ENCODE results near the gene SLC22A23. TPM values are rescaled to one million over a fixed set of nuclear protein-coding genes. Genes with fewer than 3 reads are reported as not detected.

Gene SLC22A23
- total RNA-seq, 2 donors from 2014 or later, result 53.1 to 129 TPM

- TF ChIP-seq POLR2A (IDR thresholded peaks at IDR 0.05) (no peak), CTCF (IDR thresholded peaks at IDR 0.05) (no peak), POLR2AphosphoS5 (IDR thresholded peaks at IDR 0.05) (no peak)
- Histone ChIP-seq H3K9me3 (no peaks in the 10 kb centered on the region), H3K4me3 (no peak overlapping the region), H3K27ac (no peak overlapping the region), H3K36me3 (no peaks in the 10 kb centered on the region), H3K4me1 (replicated peaks) (no peaks in the 10 kb centered on the region), H3K27me3 (replicated peaks; ENCODE audit: insufficient read depth) (no peaks in the 10 kb centered on the region)
- intact Hi-C loops (cut with DNase I), result no loop called here
- DNase-seq (ENCODE audit: low spot score), result no peak
- 67% methylated on average over 6 of the region's 6 CpGs for WGBS
These were observed 115.4 kb downstream of the SLC22A23 start for GRCh38 chr6:3341467-3341866.

GRCh38 chr6:3340894-3341293, 116.0 kb downstream of the SLC22A23 start:
- Histone ChIP-seq H3K36me3 (no peaks in the 10 kb centered on the region), H3K27me3 (replicated peaks; ENCODE audit: insufficient read depth) (no peaks in the 10 kb centered on the region), H3K4me3 (no peak overlapping the region), H3K4me1 (replicated peaks) (no peaks in the 10 kb centered on the region), H3K27ac (no peak overlapping the region), H3K9me3 (no peaks in the 10 kb centered on the region)
- intact Hi-C loops (cut with DNase I), result no loop called here
- no peak for TF ChIP-seq POLR2A (IDR thresholded peaks at IDR 0.05)
- no peak for TF ChIP-seq CTCF (IDR thresholded peaks at IDR 0.05)
- no peak for TF ChIP-seq POLR2AphosphoS5 (IDR thresholded peaks at IDR 0.05)
- 82% methylated on average over 4 of the region's 4 CpGs for WGBS
- no peak for DNase-seq (ENCODE audit: low spot score)

GRCh38 chr6:3340358-3340802, 116.5 kb downstream of the SLC22A23 start:
- DNase-seq (ENCODE audit: low spot score), result no peak
- Histone ChIP-seq H3K36me3 (no peaks in the 10 kb centered on the region), H3K27me3 (replicated peaks; ENCODE audit: insufficient read depth) (no peaks in the 10 kb centered on the region), H3K27ac (no peak overlapping the region), H3K9me3 (no peaks in the 10 kb centered on the region), H3K4me1 (replicated peaks) (no peaks in the 10 kb centered on the region), H3K4me3 (no peak overlapping the region)
- no peak for TF ChIP-seq POLR2A (IDR thresholded peaks at IDR 0.05)
- no peak for TF ChIP-seq POLR2AphosphoS5 (IDR thresholded peaks at IDR 0.05)
- TF ChIP-seq CTCF (IDR thresholded peaks at IDR 0.05), result no peak
- 89% methylated on average over 12 of the region's 12 CpGs for WGBS
- intact Hi-C loops (cut with DNase I), result no loop called here

GRCh38 chr6:3339811-3340210, 117.0 kb downstream of the SLC22A23 start:
- intact Hi-C loops (cut with DNase I), result no loop called here
- no peaks in the 10 kb centered on the region for H3K27me3 ChIP-seq (replicated peaks; ENCODE audit: insufficient read depth)
- no peaks in the 10 kb centered on the region for H3K36me3 ChIP-seq
- DNase-seq (ENCODE audit: low spot score), result no peak
- 80% methylated on average over 5 of the region's 5 CpGs for WGBS
- no peak overlapping the region for H3K27ac ChIP-seq
- H3K4me1 ChIP-seq (replicated peaks), result no peaks in the 10 kb centered on the region
- TF ChIP-seq POLR2A (IDR thresholded peaks at IDR 0.05) (no peak), POLR2AphosphoS5 (IDR thresholded peaks at IDR 0.05) (no peak)
- H3K4me3 ChIP-seq, result no peak overlapping the region
- H3K9me3 ChIP-seq, result no peaks in the 10 kb centered on the region

GRCh38 chr6:3337521-3338350, 119.1 kb downstream of the SLC22A23 start:
- Histone ChIP-seq H3K27me3 (replicated peaks; ENCODE audit: insufficient read depth) (no peaks in the 10 kb centered on the region), H3K27ac (no peak overlapping the region), H3K36me3 (no peaks in the 10 kb centered on the region), H3K4me3 (no peak overlapping the region), H3K9me3 (no peaks in the 10 kb centered on the region), H3K4me1 (replicated peaks) (peaks cover 3% of the 10 kb centered on the region)
- DNase-seq (ENCODE audit: low spot score), result no peak
- WGBS, result 67% methylated on average over 15 of the region's 15 CpGs
- TF ChIP-seq POLR2A (IDR thresholded peaks at IDR 0.05), result no peak
- TF ChIP-seq POLR2AphosphoS5 (IDR thresholded peaks at IDR 0.05), result no peak
- no peak for TF ChIP-seq CTCF (IDR thresholded peaks at IDR 0.05)
- intact Hi-C loops (cut with DNase I), result no loop called here
